HL-60 (cell line): ENCODE data around the gene ITPK1.
"Not testable (repeated sequence)": the region's sequence is repeated elsewhere in the genome, so short reads cannot be mapped to it uniquely, and the experiment has no call there.

Source experiments
- POLR2AphosphoS5 ChIP-seq: IDR thresholded peaks from 2 replicates; pipeline ENCODE4 v1.6.1; 2012; ENCODE audit warnings: low read depth
- TF ChIP-seq, protein P1 (sequence below): IDR thresholded peaks from one replicate; pipeline ENCODE4 v1.5.1; 2011; ENCODE audit warnings: low read length, control low read depth, inconsistent platforms; ENCODE audit not compliant: insufficient read depth
- TF ChIP-seq, protein P2 (sequence below): IDR thresholded peaks from 2 replicates; pipeline ENCODE4 v1.6.1; 2012; ENCODE audit warnings: low read depth; ENCODE audit not compliant: insufficient replicate concordance

GRCh38 chr14:93131257-93131820 lies 15.6 kb upstream of the ITPK1 start:
- TF ChIP-seq, protein P1, sequence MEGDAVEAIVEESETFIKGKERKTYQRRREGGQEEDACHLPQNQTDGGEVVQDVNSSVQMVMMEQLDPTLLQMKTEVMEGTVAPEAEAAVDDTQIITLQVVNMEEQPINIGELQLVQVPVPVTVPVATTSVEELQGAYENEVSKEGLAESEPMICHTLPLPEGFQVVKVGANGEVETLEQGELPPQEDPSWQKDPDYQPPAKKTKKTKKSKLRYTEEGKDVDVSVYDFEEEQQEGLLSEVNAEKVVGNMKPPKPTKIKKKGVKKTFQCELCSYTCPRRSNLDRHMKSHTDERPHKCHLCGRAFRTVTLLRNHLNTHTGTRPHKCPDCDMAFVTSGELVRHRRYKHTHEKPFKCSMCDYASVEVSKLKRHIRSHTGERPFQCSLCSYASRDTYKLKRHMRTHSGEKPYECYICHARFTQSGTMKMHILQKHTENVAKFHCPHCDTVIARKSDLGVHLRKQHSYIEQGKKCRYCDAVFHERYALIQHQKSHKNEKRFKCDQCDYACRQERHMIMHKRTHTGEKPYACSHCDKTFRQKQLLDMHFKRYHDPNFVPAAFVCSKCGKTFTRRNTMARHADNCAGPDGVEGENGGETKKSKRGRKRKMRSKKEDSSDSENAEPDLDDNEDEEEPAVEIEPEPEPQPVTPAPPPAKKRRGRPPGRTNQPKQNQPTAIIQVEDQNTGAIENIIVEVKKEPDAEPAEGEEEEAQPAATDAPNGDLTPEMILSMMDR, result not testable (repeated sequence)
- TF ChIP-seq, protein P2, sequence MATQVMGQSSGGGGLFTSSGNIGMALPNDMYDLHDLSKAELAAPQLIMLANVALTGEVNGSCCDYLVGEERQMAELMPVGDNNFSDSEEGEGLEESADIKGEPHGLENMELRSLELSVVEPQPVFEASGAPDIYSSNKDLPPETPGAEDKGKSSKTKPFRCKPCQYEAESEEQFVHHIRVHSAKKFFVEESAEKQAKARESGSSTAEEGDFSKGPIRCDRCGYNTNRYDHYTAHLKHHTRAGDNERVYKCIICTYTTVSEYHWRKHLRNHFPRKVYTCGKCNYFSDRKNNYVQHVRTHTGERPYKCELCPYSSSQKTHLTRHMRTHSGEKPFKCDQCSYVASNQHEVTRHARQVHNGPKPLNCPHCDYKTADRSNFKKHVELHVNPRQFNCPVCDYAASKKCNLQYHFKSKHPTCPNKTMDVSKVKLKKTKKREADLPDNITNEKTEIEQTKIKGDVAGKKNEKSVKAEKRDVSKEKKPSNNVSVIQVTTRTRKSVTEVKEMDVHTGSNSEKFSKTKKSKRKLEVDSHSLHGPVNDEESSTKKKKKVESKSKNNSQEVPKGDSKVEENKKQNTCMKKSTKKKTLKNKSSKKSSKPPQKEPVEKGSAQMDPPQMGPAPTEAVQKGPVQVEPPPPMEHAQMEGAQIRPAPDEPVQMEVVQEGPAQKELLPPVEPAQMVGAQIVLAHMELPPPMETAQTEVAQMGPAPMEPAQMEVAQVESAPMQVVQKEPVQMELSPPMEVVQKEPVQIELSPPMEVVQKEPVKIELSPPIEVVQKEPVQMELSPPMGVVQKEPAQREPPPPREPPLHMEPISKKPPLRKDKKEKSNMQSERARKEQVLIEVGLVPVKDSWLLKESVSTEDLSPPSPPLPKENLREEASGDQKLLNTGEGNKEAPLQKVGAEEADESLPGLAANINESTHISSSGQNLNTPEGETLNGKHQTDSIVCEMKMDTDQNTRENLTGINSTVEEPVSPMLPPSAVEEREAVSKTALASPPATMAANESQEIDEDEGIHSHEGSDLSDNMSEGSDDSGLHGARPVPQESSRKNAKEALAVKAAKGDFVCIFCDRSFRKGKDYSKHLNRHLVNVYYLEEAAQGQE, result not testable (repeated sequence)
- not testable (repeated sequence) for TF ChIP-seq POLR2AphosphoS5
